NCI-H1436 treated with DMSO at 0.1 percent for 48 hours (cell line): ENCODE measurements around the gene IL1R2.

Experiments
- DNase-seq: peaks from one replicate; lab custom pipeline; 2025; lab: John Stamatoyannopoulos, UW

Gene IL1R2

GRCh38 chr2:102022884-102023539 lies 31.3 kb downstream of the IL1R2 start:
- no peak for DNase-seq

- no peak for DNase-seq
Measured at GRCh38 chr2:102024410-102024809, 32.6 kb downstream of the IL1R2 start.

GRCh38 chr2:102025016-102025501 lies 33.3 kb downstream of the IL1R2 start:
- DNase-seq, result no peak

GRCh38 chr2:102025583-102026267 lies 34.0 kb downstream of the IL1R2 start:
- DNase-seq, result no peak

GRCh38 chr2:102027036-102027980 lies 35.5 kb downstream of the IL1R2 start:
- DNase-seq, result no peak

GRCh38 chr2:102028470-102028869 lies 36.7 kb downstream of the IL1R2 start:
- DNase-seq, result no peak

- DNase-seq, result no peak
Measured at GRCh38 chr2:102029405-102029804, 37.6 kb downstream of the IL1R2 start.

GRCh38 chr2:102029952-102030351 lies 38.2 kb downstream of the IL1R2 start:
- DNase-seq, result no peak

GRCh38 chr2:102030502-102030854 lies 38.7 kb downstream of the IL1R2 start:
- no peak for DNase-seq

- no peak for DNase-seq
Measured at GRCh38 chr2:102030855-102031527, 39.2 kb downstream of the IL1R2 start.

GRCh38 chr2:102032368-102033030 lies 40.7 kb downstream of the IL1R2 start:
- no peak for DNase-seq

GRCh38 chr2:102033031-102033749 lies 41.4 kb downstream of the IL1R2 start:
- no peak for DNase-seq

GRCh38 chr2:102033750-102034682 lies 42.3 kb downstream of the IL1R2 start:
- DNase-seq, result no peak

GRCh38 chr2:102034683-102035548 lies 43.2 kb downstream of the IL1R2 start:
- no peak for DNase-seq

- DNase-seq, result no peak
Measured at GRCh38 chr2:102037681-102038080, 45.9 kb downstream of the IL1R2 start.

GRCh38 chr2:102040229-102040628 lies 48.5 kb downstream of the IL1R2 start:
- no peak for DNase-seq

GRCh38 chr2:102041351-102041750 lies 49.6 kb downstream of the IL1R2 start:
- no peak for DNase-seq

- no peak for DNase-seq
Measured at GRCh38 chr2:102042196-102043081, 50.7 kb downstream of the IL1R2 start.
